ENCODE data around the gene CRLF1.

CRLF1 gene

GRCh38 chr19:18608102-18608804 lies 1.7 kb upstream of the CRLF1 start:
- TF ChIP-seq MEIS1 (CRISPR knock-in tag; IDR thresholded peaks at IDR 0.05; ENCODE audit: borderline replicate concordance): no peak
- 0 out of 2 replicates have a peak, but pooled peaks have one; percentile 2 for TF ChIP-seq KLF10 (tag by site-specific recombination; IDR thresholded peaks at IDR 0.05)
- TF ChIP-seq ZNF391 (tag by site-specific recombination; IDR thresholded peaks at IDR 0.05; ENCODE audit: borderline replicate concordance, low read depth): no peak
- POLR2A ChIA-PET: interaction anchor here (0.6 to 1.8 kb wide), 3 partner anchors 19 to 224 kb away, joined by 3 to 4 read pairs (median 4); no protein-coding TSS in a partner anchor

GRCh38 chr19:18607226-18608101 lies 865 bp upstream of the CRLF1 start:
- CTCF ChIA-PET: interaction anchor here (0.6 to 2.0 kb wide), 3 partner anchors 45 to 240 kb away, joined by 3 to 4 read pairs (median 3); no protein-coding TSS in a partner anchor
- Histone ChIP-seq H3K4me3 (ENCODE audit: low read depth, low read length) (peak overlapping the region; percentile 41), H3K9me3 (ENCODE audit: control insufficient read depth, insufficient read depth, low read depth, low read length) (no peaks in the 10 kb centered on the region), H3K27ac (ENCODE audit: extremely low read depth, low read depth, low read length) (no peak overlapping the region), H3K36me3 (ENCODE audit: control insufficient read depth in 2 of 2, insufficient read depth in 1 of 2, low read length in 2 of 2) (no peaks in the 10 kb centered on the region), H3K4me1 (ENCODE audit: control insufficient read depth, insufficient read depth, low read length) (peaks cover 4% of the 10 kb centered on the region)
- POLR2A ChIA-PET: interaction anchor here (0.6 to 1.8 kb wide), 6 partner anchors 15 to 225 kb away, joined by 3 to 4 read pairs (median 4); no protein-coding TSS in a partner anchor
- TF ChIP-seq ZEB2 (tag by site-specific recombination; IDR thresholded peaks at IDR 0.05) (peak; percentile 68), ZNF366 (tag by site-specific recombination; conservative IDR thresholded peaks at IDR 0.05) (peak; percentile 46; the same call in 1 of the 2 replicates), ZBTB17 (tag by site-specific recombination; IDR thresholded peaks at IDR 0.05) (0 out of 2 replicates have a peak, but pooled peaks have one; percentile 24), PRDM10 (tag by site-specific recombination; IDR thresholded peaks at IDR 0.05) (peak; percentile 70), ZNF514 (tag by site-specific recombination; IDR thresholded peaks at IDR 0.05) (no peak), KLF10 (tag by site-specific recombination; IDR thresholded peaks at IDR 0.05) (0 out of 2 replicates have a peak, but pooled peaks have one; percentile 29), ZNF624 (tag by site-specific recombination; IDR thresholded peaks at IDR 0.05) (no peak), ZNF610 (tag by site-specific recombination; IDR thresholded peaks at IDR 0.05; ENCODE audit: borderline replicate concordance) (no peak), ZNF324 (tag by site-specific recombination; IDR thresholded peaks at IDR 0.05) (no peak), ZBTB11 (tag by site-specific recombination; conservative IDR thresholded peaks at IDR 0.05; ENCODE audit: low read depth) (0 out of 2 replicates have a peak, but pooled peaks have one; percentile 5), GLI2 (tag by site-specific recombination; IDR thresholded peaks at IDR 0.05; ENCODE audit: borderline replicate concordance, low read depth) (no peak), ZBTB49 (tag by site-specific recombination; IDR thresholded peaks at IDR 0.05; ENCODE audit: low read depth) (no peak), EGR2 (tag by site-specific recombination; IDR thresholded peaks at IDR 0.05; ENCODE audit: low read depth) (peak; percentile 58), ZNF548 (tag by site-specific recombination; IDR thresholded peaks at IDR 0.05) (0 out of 2 replicates have a peak, but pooled peaks have one; percentile 8), PATZ1 (tag by site-specific recombination; IDR thresholded peaks at IDR 0.05) (peak; percentile 75), ZNF416 (tag by site-specific recombination; IDR thresholded peaks at IDR 0.05) (no peak), ZIC2 (tag by site-specific recombination; IDR thresholded peaks at IDR 0.05) (peak; percentile 54; the same call in 1 of the 2 replicates)

More at GRCh38 chr19:18608102-18608804, 1.7 kb upstream of the CRLF1 start:
- no peaks in the 10 kb centered on the region for H3K36me3 ChIP-seq (ENCODE audit: control insufficient read depth in 2 of 2, insufficient read depth in 1 of 2, low read length in 2 of 2)
- CTCF ChIA-PET: interaction anchor here (0.6 to 2.0 kb wide), 3 partner anchors 45 to 239 kb away, joined by 3 to 4 read pairs (median 4); no protein-coding TSS in a partner anchor
- no peaks in the 10 kb centered on the region for H3K9me3 ChIP-seq (ENCODE audit: control insufficient read depth, insufficient read depth, low read depth, low read length)
- no peak overlapping the region for H3K4me3 ChIP-seq (ENCODE audit: low read depth, low read length)
- H3K4me1 ChIP-seq (ENCODE audit: control insufficient read depth, insufficient read depth, low read length): peaks cover 4% of the 10 kb centered on the region
- no peak overlapping the region for H3K27ac ChIP-seq (ENCODE audit: extremely low read depth, low read depth, low read length)
